ENCODE measurements around the gene KBTBD6. TPM values are rescaled to one million over a fixed set of nuclear protein-coding genes. Genes with fewer than 3 reads are reported as not detected.
A peak's percentile ranks its signal among the peaks of the same experiment; 100 is the strongest.

Gene KBTBD6
- polyA plus RNA-seq, 1 experiment: 5.1 TPM

DNA sequence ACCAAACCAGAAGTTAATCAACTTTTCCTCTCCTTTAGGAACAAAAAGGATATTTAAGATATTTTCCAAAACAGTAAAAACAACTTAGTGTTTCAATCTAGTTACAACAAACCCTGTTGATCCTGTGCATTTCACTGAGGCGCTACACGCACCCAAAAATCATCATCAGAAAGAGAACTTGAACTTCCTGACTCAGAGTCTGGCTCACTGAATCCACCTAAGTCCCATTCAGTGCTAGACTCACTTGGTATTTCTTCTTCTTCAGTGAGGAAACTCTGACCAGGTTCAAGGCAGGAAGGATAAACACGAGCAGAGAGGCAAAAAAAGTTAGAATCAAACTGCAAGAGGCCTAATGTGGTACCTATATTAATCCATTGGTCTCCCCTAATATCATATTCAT, 2.2 kb downstream of the KBTBD6 start:
- DNase-seq (ENCODE audit: low read depth): no peak
- Histone ChIP-seq H3K27me3 (ENCODE audit: control insufficient read depth, insufficient read depth, low read length) (no peaks in the 10 kb centered on the region), H3K4me3 (ENCODE audit: low read depth, low read length) (peak overlapping the region; percentile 2; the same call in 1 of the 2 replicates), H3K36me3 (ENCODE audit: control insufficient read depth, insufficient read depth, low read length) (no peaks in the 10 kb centered on the region; the same call in 1 of the 2 replicates)
- ChIA-PET POLR2A (no interaction called here), CTCF (no interaction called here)
- TF ChIP-seq, protein P1, sequence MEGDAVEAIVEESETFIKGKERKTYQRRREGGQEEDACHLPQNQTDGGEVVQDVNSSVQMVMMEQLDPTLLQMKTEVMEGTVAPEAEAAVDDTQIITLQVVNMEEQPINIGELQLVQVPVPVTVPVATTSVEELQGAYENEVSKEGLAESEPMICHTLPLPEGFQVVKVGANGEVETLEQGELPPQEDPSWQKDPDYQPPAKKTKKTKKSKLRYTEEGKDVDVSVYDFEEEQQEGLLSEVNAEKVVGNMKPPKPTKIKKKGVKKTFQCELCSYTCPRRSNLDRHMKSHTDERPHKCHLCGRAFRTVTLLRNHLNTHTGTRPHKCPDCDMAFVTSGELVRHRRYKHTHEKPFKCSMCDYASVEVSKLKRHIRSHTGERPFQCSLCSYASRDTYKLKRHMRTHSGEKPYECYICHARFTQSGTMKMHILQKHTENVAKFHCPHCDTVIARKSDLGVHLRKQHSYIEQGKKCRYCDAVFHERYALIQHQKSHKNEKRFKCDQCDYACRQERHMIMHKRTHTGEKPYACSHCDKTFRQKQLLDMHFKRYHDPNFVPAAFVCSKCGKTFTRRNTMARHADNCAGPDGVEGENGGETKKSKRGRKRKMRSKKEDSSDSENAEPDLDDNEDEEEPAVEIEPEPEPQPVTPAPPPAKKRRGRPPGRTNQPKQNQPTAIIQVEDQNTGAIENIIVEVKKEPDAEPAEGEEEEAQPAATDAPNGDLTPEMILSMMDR (IDR thresholded peaks at IDR 0.05; ENCODE audit: insufficient read depth, low read depth, low read length): no peak

DNA sequence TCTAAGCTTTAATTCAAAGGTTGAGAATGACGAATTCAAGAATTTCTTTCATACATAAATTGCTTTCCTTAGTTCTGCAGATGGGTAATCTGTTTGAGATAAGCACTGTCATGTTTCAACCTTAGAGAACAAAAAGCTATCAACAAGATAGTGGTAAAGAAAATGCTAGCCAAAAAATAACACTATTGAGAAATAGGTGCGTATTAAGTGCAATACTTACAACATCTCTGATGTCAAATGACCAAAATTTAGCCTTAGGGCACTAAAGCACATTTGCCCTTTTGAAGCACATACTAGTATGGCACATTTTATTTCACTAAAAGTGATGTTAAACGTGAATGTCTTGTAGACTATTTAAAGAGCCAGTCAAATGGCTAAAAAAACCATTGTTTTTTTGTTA, 4.9 kb downstream of the KBTBD6 start:
- ChIA-PET CTCF (no interaction called here), POLR2A (no interaction called here)
- TF ChIP-seq, protein P1 (IDR thresholded peaks at IDR 0.05; ENCODE audit: insufficient read depth, low read depth, low read length): no peak
- Histone ChIP-seq H3K27me3 (ENCODE audit: control insufficient read depth, insufficient read depth, low read length) (no peaks in the 10 kb centered on the region), H3K36me3 (ENCODE audit: control insufficient read depth, insufficient read depth, low read length) (no peaks in the 10 kb centered on the region; the same call in 1 of the 2 replicates), H3K4me3 (ENCODE audit: low read depth, low read length) (no peak overlapping the region)
- DNase-seq (ENCODE audit: low read depth): no peak

DNA sequence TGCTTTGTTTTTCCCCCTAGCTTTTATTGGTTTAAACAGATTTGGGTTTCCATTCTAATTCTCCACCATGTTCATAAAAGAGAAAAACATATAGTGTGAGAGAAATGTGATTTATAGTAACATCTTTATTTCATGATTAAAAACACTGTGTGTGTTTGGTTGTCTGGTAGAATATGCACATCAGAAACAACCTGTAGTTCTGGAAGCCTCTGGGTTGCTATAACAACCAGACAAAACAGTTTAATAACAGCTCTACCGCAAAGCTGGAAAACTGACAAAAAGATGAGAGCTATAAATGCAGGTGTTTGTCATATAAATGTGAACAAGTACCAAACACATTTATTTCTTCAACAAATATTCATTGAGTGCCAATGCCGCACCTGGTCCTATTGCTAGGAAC, 9.8 kb downstream of the KBTBD6 start:
- no peak for DNase-seq (ENCODE audit: low read depth)
- H3K36me3 ChIP-seq (ENCODE audit: control insufficient read depth, insufficient read depth, low read length): no peaks in the 10 kb centered on the region; the same call in 1 of the 2 replicates
- no peak overlapping the region for H3K4me3 ChIP-seq (ENCODE audit: low read depth, low read length)
- TF ChIP-seq, protein P1 (IDR thresholded peaks at IDR 0.05; ENCODE audit: insufficient read depth, low read depth, low read length): no peak
- ChIA-PET CTCF (no interaction called here), POLR2A (no interaction called here)
- no peaks in the 10 kb centered on the region for H3K27me3 ChIP-seq (ENCODE audit: control insufficient read depth, insufficient read depth, low read length)

DNA sequence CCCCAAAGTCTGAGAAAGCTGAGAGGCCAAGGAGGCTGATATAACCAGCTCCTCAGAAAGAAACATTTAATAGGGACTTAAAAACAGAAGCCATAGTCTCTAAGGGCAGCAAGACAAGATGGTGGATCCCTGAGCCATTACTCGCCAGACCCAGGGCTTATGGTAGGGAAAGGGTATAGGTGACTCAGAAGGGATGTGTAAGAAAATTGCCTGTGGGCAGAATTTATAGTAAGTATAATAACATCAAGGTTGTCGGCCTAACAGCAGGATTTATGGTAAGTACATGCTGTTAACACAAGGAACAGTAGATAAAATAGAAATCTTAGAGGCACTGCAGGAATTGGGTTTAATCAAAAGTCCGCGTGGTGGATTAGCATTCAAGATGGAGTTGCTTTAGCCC, 14.7 kb downstream of the KBTBD6 start:
- no peak for DNase-seq (ENCODE audit: low read depth)
- Histone ChIP-seq H3K36me3 (ENCODE audit: control insufficient read depth, insufficient read depth, low read length) (no peaks in the 10 kb centered on the region), H3K27me3 (ENCODE audit: control insufficient read depth, insufficient read depth, low read length) (no peaks in the 10 kb centered on the region), H3K4me3 (ENCODE audit: low read depth, low read length) (no peak overlapping the region)
- ChIA-PET POLR2A (no interaction called here), CTCF (interaction anchor here (1.0 kb wide), 1 partner anchor 8 kb away, joined by 3 read pairs; no protein-coding TSS in a partner anchor)
- TF ChIP-seq, protein P1 (IDR thresholded peaks at IDR 0.05; ENCODE audit: insufficient read depth, low read depth, low read length): no peak

DNA sequence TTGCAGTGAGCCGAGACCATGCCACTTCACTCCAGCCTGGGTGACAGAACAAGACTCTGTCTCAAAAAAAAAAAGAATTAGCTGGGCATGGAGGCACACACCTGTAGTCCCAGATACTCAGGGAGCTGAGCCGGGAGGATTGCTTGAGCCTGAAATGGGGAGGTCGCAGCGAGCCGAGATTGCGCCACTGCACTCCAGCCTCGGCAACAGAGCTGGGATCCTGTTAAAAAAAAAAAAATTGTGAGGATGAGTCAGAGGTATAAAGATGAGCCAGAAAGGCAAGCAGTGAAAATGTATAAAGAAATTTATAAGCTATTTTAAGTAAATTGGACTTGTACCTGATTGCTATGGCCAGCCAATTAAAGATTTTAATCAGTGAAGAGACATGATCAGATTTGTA, 21.1 kb downstream of the KBTBD6 start:
- Histone ChIP-seq H3K4me3 (ENCODE audit: low read depth, low read length) (no peak overlapping the region), H3K27me3 (ENCODE audit: control insufficient read depth, insufficient read depth, low read length) (no peaks in the 10 kb centered on the region), H3K36me3 (ENCODE audit: control insufficient read depth, insufficient read depth, low read length) (no peaks in the 10 kb centered on the region)
- ChIA-PET CTCF (interaction anchor here (1.2 kb wide), 1 partner anchor 16 kb away, joined by 3 read pairs; no protein-coding TSS in a partner anchor), POLR2A (no interaction called here)
- DNase-seq (ENCODE audit: low read depth): no peak
- TF ChIP-seq, protein P1 (IDR thresholded peaks at IDR 0.05; ENCODE audit: insufficient read depth, low read depth, low read length): no peak
